Epithelial cell of prostate (primary cell): ENCODE data around the gene RNF214.

Experiments used
- DNase-seq: peaks from one replicate; pipeline ENCODE4 v3.0.0-alpha.2; 2011; ENCODE audit warnings: low read depth, low spot score
- H3K27ac ChIP-seq: fragments of 450-650 bp; 2 replicates; pipeline ENCODE4 v1.5.1; 2017; ENCODE audit warnings: mild to moderate bottlenecking

RNF214 gene

DNA sequence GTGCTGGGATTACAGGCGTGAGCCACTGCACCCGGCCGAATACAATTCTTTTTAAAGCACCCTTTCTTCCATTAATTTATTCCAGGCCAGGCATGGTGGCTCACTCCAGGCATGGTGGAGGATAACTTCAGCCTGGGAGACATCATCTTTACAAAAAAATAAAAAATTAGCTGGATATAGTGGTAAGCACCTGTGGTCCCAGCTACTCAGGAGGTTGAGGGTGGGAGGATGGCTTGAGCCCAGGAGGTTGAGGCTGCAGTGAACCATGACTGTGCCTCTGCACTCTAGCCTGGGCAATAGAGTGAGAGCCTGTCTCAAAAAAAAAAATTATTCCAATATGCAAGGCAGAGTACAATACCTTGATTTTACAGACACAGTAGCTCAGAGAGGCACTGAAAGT lies 21.9 kb upstream of the RNF214 start:
- no peak overlapping the region for H3K27ac ChIP-seq
- DNase-seq: no peak

DNA sequence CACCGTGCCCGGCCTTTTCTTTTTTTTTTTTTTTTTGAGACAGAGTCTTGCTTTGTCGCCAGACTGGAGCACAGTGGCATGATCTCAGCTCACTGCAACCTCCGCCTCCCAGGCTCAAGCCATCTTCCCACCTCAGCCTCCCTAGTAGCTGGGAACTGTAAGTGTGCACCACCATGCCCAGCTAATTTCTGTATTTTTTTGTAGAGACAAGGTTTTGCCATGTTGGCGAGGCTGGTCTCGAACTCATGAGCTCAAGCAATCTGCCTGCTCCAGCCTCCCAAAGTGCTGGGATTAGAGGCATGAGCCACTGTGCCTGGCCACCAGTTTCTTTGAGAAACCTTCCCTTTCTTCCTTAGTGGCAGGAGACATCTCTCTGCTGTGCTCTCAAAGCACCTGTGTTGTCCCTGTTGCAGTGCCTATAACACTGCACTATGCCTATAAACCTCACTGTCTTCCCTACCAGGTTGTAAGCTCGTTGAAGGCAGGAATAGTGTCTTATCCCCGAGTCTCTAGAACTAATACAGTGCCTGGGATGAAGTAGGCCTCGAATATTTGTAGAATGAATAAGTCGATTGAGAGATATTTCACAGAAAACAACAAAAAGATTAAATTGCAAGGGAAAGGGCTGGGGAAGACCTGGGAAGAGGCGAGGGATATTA lies 19.6 kb upstream of the RNF214 start:
- H3K27ac ChIP-seq: no peak overlapping the region
- DNase-seq: no peak

DNA sequence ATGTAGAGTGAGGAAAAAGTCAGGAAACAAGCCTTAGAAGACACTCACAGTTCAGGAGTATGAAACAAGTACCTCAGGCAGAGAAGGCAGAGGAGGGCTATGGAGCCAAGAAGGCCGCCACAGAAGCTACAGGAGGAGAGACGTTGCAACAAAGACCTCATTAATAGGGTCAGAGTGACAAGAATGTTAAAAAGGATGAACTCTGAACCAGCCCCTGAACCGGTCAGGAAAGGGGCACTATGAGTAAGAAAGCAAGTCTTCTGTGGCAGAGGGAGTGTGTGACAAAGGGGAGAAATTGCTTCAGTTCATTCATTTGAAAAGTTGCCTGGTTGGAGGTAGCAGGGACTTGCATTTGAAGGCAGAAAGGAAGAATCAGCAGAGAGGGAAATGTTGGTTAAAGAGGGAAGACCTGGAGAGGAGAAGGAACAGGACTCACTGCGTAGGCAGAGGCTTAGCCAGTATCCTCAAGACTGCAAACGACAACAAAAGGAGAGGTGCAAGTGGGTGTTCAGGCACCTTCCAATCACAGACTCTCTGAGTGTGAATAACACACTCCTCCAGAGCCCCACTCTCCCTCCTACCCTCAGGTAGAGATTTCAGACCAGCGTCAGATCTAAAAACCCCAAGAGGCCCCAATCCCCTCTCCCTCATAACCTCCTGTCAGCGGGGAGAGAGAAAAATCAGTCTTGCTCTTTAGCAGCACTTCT lies 17.9 kb upstream of the RNF214 start:
- DNase-seq: no peak
- H3K27ac ChIP-seq: no peak overlapping the region

DNA sequence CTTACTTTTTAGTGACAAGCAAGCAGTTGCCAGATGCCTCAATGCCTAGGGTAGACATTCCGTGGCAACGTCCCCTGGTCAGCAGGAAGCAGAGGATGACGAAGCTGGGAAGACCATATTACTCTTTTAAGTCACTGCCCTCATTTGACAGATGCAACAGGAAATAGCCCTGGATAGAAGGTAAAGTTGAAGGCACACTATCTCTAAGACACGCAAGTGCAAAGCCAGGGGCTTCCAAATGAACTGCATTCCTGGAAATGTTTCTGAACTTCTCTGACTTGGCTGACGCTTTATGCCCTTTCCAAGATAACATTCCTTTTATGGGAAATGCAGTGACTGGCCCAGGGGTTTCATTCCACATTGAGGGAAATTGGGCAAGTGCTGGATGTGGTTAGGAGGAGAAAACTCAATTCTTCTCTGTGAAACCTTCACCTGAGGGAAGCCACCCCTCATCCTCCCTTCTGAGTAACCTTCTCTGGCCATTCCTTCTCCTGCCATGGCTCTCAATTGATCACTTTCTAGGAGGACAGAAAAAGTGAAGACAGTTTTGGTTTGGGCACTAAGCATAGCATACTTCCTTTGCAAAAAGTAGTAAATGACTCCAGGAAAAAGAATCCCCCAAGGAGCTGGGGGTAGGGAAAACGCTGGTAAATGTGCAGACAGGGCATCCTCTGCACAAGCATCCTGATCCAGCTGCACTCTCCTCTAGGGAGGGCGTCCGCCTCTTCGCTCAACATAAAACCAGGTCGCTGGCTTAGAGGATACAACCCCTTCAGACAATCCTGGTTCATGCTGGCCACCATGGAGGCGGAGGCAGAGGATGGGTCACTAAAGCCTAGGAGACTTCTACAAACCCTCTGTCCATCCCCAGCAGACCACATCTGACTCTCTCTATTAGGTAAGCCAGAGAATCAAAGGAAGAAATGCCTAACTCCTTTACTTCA lies 15.1 kb upstream of the RNF214 start:
- no peak for DNase-seq
- no peak overlapping the region for H3K27ac ChIP-seq

DNA sequence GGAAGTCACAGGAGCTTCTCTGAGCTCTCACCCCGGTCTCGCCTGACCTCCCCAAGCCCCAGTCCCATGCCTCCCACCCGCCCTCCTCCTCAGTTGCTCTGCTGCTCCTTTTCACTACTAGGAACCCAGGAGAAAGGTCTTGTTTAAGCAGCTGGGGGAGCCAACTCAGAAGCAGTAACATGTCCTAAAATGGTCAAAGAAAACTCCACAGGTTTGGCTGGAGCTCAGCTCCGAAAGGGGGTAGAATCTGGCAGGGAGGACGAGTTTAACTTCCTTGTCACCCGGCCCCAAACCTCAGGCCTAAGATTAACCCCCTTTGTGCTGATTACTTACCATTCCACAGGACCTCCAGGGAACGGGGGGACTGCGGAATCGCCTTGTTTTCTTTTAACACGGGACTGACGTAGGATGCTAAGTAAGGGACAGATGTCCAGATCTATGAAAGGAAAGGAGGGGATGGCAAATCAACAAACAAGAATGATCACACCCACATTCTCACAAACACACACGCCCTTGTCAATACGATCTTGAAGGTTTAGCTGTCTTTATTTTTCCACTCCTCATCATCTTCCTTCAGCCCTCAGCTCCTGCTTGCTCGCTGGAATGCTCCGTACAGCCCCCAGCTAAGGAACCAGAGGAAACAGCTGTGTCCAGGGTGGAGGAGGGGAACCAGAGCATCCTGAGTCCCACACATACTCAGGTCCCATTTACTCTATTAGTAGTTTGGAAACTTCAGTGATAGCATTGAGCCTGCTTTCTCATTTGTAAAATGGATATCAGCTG lies 14.1 kb upstream of the RNF214 start:
- no peak for DNase-seq
- H3K27ac ChIP-seq: no peak overlapping the region

DNA sequence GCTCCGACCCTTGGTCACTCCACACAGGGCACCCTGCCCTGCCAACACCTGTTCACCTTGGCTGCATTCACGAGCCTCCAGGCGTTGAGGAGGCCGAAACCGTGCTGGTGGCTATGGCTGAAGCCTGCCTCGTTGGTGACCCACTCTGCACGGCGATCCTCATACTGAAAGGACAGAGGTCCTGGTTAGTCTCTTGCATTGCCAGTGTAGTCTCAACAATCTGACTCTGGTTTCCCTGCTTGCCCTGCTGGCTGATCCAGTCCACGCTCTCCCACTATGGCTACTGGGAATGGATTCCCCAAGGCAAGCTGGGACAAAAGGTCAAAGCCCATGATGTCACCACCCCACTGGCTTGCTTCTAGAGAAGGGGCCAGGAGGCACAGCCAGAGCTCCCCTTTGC lies 13.5 kb upstream of the RNF214 start:
- no peak overlapping the region for H3K27ac ChIP-seq
- no peak for DNase-seq

DNA sequence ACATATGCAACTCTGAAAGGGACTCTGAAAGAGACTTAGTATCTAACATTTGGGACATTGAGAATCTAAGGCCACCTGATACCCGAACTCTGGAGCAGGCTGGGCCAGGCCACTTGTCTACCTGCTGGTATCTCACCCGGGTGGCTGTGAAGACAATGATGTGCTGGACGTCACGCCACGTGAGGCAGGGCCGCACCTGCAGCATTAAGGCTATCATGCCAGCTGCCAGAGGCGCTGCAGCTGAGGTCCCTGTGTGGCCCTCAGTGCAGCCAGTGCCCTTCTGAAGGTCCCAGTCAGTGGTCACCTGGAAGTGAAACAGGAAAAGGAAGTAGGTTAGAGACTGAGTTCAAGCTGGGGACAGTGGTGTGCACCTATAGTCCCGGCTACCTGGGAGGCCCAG lies 13.0 kb upstream of the RNF214 start:
- H3K27ac ChIP-seq: no peak overlapping the region
- no peak for DNase-seq

DNA sequence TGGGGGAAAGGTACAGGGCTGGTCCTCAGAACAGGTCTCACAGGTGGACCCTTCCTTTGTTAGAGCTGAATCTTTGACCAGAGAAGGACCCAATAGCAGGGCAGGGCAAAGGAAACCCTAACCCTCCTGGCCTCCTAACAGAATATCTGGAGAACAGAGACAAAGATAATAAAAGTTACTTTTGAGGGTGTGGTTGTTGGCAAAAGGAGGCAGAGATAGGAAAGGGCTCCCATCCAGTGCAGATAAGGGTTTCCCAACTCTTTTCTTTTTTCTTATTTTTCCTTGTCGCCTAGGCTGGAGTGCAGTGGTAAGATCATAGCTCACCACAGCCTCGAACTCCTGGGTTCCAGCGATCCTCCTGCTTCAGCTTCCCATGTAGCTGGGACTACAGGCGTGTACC lies 12.5 kb upstream of the RNF214 start:
- no peak for DNase-seq
- H3K27ac ChIP-seq: no peak overlapping the region

DNA sequence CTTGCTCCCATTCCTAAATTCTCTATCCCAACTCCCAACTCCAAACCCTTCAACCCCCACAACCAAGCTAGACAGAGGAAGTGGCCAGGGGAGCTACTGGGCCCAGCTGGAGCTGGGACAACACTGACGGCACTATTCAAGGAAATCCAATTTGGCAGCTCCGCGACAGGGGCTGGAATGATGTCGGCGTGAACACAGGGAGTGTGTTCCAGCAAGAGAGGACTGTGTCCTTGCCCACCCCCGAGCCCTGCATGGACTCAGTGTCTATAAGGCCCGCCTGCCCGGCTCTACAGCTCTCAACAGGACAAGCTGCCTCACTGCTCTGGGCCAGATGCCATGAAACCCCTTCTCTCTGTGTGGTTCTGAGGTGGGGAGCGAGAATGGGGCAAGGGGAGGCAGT lies 11.9 kb upstream of the RNF214 start:
- no peak for DNase-seq
- no peak overlapping the region for H3K27ac ChIP-seq

DNA sequence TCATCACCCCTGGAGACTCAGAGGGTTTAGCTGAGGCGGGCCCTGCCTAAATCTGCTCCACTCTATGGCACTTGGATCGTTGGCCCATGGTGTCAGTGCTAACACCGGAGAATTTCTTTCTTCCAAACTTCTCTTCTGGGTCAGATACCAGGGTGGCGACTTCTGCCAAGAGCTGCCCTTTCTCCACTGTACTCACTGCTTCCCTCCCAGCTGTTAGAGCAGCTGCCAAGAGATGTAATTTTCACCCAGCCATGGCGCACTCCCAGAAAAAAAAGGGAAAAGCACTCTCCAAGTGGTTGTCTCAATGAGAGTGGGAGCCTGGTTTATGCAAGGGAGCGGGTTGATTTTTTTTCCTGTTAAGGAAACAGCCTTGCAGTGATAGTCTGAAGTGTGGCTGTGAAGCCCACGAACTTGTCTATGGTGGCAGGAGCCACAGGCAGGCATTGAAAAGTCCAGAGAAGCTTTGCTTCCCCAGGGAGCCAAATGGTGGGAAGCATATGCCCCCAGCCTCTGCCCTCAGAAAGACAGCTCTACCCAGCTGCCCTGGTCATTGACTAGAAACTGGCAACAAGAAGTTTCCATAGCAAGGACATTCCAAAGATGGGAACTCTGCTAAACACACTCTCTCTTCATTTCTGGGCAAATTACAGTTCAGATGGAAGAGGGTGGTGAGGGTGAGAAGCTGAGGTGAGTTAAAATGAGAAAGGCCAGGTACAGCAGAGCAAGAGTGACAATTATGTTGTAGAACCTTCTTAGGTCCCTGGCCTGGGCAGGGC lies 11.3 kb upstream of the RNF214 start:
- DNase-seq: no peak
- no peak overlapping the region for H3K27ac ChIP-seq

DNA sequence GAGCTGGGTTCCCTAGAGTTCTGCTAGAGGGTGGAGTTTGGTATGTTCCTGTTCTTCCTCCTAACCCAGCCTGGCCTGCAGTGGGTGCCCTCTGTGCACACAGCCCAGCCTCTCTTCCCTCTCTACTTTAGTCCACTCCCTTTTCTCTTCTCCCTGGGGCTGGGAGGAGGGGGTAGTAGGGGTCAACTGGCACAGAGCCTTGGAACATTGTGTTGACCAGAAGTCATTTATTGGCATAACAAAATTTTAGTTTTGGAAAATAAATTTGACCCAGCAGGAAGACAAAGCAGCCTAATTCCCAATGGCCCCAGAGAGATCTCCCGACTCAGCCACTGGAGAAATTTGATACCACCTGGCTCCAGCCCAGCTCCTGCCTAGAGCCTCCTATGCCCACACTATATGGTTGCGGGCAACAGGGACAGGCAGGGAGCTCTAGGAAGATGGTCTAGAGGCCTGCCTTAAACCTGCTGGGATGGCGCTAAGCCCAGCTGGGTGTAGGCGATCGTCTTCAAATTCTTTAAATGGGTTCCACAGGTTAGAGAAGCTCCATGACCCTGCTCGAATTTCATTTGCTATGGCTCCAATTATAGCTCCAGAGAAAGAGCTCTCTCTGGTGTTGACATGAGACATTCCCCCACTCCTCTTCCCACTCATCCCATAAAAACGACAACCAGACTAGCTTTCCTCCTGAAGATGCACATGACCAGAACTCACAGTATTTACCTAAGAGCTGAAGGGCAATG lies 10.5 kb upstream of the RNF214 start:
- DNase-seq: no peak
- H3K27ac ChIP-seq: no peak overlapping the region

DNA sequence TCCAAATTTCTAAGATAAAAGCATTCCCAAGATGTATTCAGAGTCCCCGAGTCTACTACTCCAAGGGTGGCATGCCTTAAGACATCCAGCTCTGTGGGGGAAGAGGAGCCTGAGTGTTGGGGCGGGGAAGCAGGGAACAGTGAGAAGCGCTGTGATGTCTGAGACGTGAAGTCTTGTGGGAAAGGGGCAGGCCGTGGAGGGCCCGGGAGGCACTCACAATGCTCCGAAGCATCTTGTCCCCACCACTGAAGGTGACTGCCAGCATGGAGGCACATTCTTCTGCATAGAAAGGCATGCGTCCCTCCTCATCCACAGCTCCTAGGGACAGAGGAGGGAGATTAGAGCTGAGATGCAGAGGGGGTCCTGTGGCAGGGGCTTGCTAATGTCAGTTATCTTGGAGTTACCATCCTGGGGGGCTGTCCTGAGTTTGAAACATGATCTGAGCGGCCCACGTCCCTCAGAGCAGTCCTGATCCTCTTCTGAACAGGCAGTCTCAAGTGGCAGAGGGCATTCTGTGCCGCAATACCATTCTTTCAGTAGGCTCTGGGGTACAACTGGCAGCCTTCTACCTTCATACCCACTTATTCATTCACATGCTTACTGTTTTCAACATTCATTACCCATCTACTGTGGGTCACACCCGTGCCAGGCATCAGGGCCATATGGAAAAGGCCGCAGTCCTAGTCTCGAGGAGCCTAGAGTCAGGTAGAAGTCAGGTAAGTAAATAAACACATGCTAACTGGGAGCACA lies 9.3 kb upstream of the RNF214 start:
- no peak overlapping the region for H3K27ac ChIP-seq
- DNase-seq: no peak

DNA sequence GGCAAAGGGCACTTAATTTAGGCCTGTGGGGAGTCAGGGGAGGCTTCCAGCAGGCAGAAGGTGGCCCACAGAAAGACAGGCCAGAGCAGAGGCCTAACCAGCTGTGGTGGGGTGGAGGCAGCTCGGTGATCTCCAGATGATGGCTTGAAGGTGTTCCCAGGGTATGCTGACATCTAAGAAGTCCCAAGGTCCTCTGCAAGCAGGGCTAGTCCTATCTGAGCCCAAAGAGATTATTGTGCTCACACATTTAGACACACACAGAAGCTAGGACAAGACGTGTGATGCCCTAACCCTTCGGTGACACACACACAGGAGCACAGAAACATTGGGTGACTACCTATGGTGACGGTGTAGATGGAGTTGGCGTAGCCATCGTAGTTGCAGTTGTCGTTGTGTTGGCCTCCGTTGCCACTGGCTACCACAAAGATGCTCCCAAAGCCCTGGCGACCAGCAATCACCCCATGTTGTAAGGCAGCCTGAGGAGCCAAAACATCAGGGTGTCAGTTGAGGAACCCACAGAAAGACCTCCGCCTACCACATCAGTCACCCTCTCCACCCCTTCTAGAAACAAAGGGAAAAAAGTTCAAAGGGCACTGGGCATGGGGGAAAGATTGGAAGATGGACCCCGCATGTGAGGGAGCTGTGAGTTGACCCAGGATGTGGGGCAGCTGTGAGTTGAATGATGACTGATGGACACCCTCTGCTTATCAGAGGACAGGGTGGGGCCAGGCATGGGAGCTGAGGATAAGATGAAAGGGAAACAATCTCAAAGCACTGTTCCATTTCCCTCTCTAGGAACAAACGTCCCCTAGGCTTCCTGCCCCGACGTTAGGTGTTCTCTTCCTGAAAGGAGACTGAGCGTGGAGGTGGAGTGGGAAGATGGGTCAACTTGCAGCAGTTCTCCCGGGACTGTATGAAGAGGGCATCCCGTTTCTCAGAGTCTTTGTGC lies 8.5 kb upstream of the RNF214 start:
- DNase-seq: no peak
- no peak overlapping the region for H3K27ac ChIP-seq

DNA sequence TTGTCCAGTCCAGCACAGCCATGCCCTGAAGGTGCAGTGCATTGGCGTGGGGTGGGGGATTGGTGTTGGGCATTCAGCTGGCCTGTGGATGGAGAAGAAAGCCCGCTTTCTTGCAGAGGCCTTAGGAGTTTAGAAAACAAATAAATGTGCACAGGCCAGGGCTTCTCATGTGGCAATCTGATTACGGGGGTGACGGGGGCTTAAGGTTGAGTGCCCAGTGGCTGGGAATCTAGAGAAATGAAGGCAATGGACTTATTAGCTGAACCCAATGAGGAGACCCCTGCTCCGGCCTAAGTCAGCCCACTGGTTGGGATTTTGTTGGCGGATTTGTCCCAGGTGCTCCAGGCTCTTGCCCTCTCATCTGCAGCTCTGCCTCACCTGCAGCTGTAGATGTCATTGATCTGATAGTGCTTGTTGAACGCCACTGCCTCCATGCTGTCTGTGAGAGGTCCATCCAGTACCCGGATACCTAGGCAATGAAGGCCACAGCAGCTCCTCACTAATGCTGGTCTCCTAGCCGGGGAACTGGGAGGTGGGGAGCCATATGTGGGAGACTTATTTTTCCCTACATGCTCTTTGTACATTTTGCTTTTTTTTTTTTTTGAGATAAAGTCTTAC lies 6.8 kb upstream of the RNF214 start:
- DNase-seq: no peak
- H3K27ac ChIP-seq: no peak overlapping the region

DNA sequence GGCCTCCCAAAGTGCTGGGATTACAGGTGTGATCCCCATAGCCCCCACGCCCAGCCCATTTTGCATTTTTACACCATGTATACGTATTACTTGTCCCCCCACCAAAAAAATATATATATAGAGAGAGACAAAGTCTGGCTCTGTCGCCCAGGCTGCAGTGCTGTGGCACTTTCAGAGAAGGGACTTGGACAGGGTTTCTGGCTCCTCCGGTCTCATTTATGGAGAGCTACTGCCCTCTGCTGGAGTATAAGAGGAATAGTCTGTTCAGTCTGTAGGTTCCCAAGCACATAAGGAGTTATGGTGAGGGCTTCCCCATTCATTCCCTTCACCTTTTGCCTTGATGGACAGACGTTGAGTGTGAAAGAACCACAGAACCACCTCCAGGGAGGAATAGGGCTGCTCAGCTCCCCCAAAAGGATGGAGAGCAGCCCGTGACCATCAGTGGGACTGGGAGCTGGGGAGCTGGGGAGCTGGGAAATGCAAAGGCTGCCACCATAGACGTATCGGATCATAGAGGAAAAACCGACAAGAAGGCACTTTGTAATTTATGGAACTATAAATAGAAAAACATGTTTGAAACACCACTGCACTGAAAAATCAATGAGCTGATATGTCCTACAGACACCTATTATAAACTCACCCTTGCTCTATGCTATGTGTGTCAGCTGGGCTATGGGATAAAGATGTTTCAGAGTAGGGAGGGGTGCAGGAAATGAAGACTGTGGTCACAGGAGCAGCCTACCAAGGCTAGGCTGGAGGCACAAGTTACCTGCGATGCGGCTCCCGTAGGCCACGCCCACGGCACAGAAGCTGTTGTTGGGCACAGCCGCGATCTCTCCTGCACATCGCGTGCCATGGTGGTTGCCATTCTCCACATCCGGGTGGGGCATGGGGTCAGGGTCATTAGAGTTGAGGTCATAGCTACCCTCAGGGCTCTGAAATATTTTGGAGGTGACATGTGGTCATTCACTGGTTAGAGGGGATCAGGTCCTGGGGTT lies 5.8 kb upstream of the RNF214 start:
- DNase-seq: peak; percentile 12
- H3K27ac ChIP-seq: no peak overlapping the region

DNA sequence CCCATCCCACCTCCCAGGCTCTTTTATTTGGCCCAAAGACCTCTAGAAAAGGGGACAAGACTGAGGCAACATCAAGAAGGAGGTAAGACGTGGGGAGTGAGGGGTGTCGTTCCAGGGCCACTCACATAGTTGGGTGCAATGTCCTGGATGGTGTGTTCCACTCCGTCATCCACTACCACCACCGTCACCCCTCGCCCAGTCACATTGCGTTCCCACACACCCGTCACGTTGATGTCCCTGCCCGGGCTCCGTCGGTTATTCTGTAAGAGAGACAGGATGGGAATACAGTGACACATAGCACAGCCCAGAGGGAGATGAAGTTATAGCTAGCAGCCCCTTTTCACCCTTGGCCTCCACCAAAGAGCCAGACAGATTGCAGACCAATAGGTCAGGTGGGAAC lies 4.4 kb upstream of the RNF214 start:
- no peak overlapping the region for H3K27ac ChIP-seq
- no peak for DNase-seq
